SK-N-SH treated with all-trans-retinoic acid at 6 μM for 48 hours (cell line): Measurements from ENCODE around the gene PLA2G6.

Experiments
- ARNTL ChIP-seq: fragments of 450-650 bp; formaldehyde crosslinking; IDR thresholded peaks from 2 replicates; pipeline ENCODE4 v1.5.0; 2020; ENCODE audit warnings: low read depth, mild to moderate bottlenecking, moderate library complexity, borderline replicate concordance
- ISL1 ChIP-seq: fragments of 250-450 bp; sonication (Bioruptor Pico); IDR thresholded peaks from 2 replicates; pipeline ENCODE4 v2.1.2; 2022; ENCODE audit warnings: mild to moderate bottlenecking, moderate library complexity
- PPARA ChIP-seq: fragments of 250-450 bp; sonication (Bioruptor Pico); IDR thresholded peaks from 2 replicates; pipeline ENCODE4 v1.5.0; 2020; ENCODE audit warnings: mild to moderate bottlenecking, borderline replicate concordance
- RARB ChIP-seq: fragments of 250-450 bp; sonication (Bioruptor Pico); IDR thresholded peaks from 2 replicates; pipeline ENCODE4 v1.8.0; 2021; ENCODE audit warnings: mild to moderate bottlenecking, moderate library complexity
- SNAI2 ChIP-seq: fragments of 250-450 bp; sonication (Bioruptor Pico); IDR thresholded peaks from 2 replicates; pipeline ENCODE4 v1.5.0; 2020; ENCODE audit warnings: mild to moderate bottlenecking, moderate library complexity
- TSHZ2 ChIP-seq: fragments of 250-450 bp; sonication (Bioruptor Pico); IDR thresholded peaks from 2 replicates; pipeline ENCODE4 v1.5.0; 2020; ENCODE audit warnings: mild to moderate bottlenecking, moderate library complexity
- ZC3H10 ChIP-seq: fragments of 250-450 bp; sonication (Bioruptor Pico); IDR thresholded peaks from 2 replicates; pipeline ENCODE4 v1.5.1; 2021; ENCODE audit warnings: mild to moderate bottlenecking, moderate library complexity
- ZFP3 ChIP-seq: fragments of 250-450 bp; sonication (Bioruptor Pico); IDR thresholded peaks from 2 replicates; pipeline ENCODE4 v1.5.0; 2020; ENCODE audit warnings: mild to moderate bottlenecking, moderate library complexity
- ZFP30 ChIP-seq: fragments of 450-650 bp; formaldehyde crosslinking; IDR thresholded peaks from 2 replicates; pipeline ENCODE4 v1.5.0; 2022; ENCODE audit warnings: mild to moderate bottlenecking, moderate library complexity
- ZNF8 ChIP-seq: fragments of 450-650 bp; formaldehyde crosslinking; IDR thresholded peaks from 2 replicates; pipeline ENCODE4 v1.5.0; 2020; ENCODE audit warnings: mild to moderate bottlenecking, moderate library complexity
- TF ChIP-seq, protein P1 (sequence below): fragments of 250-450 bp; sonication (Bioruptor Pico); IDR thresholded peaks from 2 replicates; pipeline ENCODE4 v1.5.1; 2020; ENCODE audit warnings: low read depth, mild to moderate bottlenecking, moderate library complexity
- TF ChIP-seq, protein P2 (sequence below): fragments of 250-450 bp; sonication (Bioruptor Pico); IDR thresholded peaks from 2 replicates; pipeline ENCODE4 v1.8.0; 2020; ENCODE audit warnings: mild to moderate bottlenecking, moderate library complexity, borderline replicate concordance

DNA sequence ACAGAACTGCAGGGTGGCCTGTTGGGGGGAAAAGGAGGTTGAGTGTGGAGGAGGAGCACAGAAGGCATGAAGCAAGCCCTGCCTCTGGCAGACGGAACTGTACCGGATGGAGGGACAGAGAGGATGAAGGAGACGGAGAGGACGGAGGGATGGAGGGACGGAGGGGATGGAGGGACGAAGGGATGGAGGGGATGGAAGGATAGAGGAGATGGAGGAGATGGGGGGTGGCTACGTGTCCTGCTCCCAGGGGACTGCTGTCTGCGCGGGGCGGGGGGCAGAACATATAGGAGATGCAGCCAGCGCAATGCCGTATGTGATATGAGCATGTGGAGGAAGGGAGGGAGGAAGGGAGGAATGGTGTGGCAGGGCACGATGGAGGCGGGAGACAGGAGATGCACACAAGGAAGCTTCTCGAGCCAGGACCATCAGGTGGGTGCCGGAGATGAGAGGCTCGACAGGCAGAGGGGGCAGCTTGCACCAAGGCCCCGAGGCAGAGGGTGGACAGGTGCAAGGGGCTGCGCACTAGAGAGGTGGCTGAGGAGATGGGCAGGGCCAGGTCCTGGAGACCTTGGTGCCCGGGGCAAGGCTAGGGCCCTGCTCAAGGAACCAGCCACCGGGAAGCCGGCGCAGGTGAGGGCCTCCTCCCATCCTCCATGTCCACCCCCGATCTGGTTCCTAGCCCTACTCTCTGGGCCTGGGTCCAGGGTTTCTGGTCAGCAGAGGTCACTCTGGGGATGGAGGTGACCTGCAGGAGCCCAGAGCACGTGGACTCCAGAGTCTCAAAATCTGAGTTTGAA lies 45.4 kb upstream of the PLA2G6 start:
- TF ChIP-seq TSHZ2 (CRISPR knock-in tag) (no peak), ARNTL (CRISPR knock-in tag) (no peak), SNAI2 (CRISPR knock-in tag) (no peak), ZC3H10 (no peak), ZNF8 (CRISPR knock-in tag) (no peak), ZFP30 (CRISPR knock-in tag) (no peak), ISL1 (CRISPR knock-in tag) (no peak), RARB (CRISPR knock-in tag) (no peak), PPARA (no peak), ZFP3 (CRISPR knock-in tag) (no peak)
- TF ChIP-seq, protein P1, sequence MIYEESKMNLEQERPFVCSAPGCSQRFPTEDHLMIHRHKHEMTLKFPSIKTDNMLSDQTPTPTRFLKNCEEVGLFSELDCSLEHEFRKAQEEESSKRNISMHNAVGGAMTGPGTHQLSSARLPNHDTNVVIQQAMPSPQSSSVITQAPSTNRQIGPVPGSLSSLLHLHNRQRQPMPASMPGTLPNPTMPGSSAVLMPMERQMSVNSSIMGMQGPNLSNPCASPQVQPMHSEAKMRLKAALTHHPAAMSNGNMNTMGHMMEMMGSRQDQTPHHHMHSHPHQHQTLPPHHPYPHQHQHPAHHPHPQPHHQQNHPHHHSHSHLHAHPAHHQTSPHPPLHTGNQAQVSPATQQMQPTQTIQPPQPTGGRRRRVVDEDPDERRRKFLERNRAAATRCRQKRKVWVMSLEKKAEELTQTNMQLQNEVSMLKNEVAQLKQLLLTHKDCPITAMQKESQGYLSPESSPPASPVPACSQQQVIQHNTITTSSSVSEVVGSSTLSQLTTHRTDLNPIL (CRISPR knock-in tag), result no peak
- TF ChIP-seq, protein P2, sequence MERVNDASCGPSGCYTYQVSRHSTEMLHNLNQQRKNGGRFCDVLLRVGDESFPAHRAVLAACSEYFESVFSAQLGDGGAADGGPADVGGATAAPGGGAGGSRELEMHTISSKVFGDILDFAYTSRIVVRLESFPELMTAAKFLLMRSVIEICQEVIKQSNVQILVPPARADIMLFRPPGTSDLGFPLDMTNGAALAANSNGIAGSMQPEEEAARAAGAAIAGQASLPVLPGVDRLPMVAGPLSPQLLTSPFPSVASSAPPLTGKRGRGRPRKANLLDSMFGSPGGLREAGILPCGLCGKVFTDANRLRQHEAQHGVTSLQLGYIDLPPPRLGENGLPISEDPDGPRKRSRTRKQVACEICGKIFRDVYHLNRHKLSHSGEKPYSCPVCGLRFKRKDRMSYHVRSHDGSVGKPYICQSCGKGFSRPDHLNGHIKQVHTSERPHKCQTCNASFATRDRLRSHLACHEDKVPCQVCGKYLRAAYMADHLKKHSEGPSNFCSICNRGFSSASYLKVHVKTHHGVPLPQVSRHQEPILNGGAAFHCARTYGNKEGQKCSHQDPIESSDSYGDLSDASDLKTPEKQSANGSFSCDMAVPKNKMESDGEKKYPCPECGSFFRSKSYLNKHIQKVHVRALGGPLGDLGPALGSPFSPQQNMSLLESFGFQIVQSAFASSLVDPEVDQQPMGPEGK (CRISPR knock-in tag), result no peak
